ENCODE results near the gene TBC1D22A. TPM values are rescaled to one million over a fixed set of nuclear protein-coding genes. Genes with fewer than 3 reads are reported as not detected.

TBC1D22A gene
- polyA plus RNA-seq, 2 donors: 15.1 to 17.4 TPM

DNA sequence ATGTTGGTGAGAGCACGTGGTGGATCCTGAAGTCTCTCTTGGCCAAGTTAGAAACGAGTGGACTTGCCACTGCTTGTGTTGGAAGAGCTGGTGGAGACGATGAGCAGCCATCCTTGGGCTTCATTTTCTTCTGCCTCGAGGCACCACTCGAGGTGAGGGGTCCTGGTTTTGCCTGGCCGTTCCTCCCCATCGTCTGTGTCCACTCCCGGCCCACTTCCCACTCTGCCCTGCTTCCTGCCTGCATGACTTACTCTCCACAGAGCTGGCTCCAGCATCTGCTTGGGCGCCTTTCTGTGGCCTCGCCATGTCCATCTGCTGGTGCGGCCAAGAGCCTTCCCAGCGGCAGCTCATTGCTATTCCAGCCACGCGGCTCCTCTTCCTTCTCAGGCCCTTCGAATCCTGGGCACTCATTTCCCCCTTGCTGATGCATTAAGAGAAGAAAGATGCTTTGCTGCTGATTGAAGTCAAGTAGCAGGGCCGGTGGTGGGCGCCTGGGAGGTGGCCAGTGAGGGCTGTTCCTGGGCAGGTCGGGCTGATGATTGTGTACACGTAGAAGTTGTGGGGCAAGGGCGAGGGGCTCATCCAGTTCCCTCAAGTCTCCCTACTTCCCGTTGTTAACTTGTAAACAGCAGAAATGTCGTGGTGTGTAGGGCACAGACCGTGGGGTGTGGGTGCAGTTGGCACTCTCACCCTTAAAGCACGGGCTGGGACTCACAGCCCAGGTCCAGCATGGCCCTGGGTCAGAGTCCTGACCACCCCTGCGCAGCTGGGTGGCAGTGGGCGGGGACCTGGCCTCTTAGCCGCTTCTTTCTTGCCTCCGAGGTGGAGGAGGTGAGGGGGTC, 292.0 kb downstream of the TBC1D22A start:
- peaks cover 0 to 5% of the 10 kb centered on the region in 2 donors for H3K36me3 ChIP-seq (ENCODE audit: control insufficient read depth in 2 of 2, insufficient read depth in 2 of 2, low read length in 1 of 2)
- H3K27ac ChIP-seq (ENCODE audit: low read depth in 2 of 2, low read length in 1 of 2): no peak overlapping the region
- no peaks in the 10 kb centered on the region for H3K27me3 ChIP-seq (ENCODE audit: control insufficient read depth in 1 of 2, insufficient read depth in 2 of 2, low read length in 2 of 2)
- H3K9me3 ChIP-seq (ENCODE audit: control insufficient read depth in 2 of 2, insufficient read depth in 1 of 2, low read depth in 1 of 2, low read length in 1 of 2): no peaks in the 10 kb centered on the region
- no peak overlapping the region for H3K4me3 ChIP-seq (ENCODE audit: low read depth in 1 of 2, low read length in 2 of 2)
- WGBS, 2 donors: 95% methylated on average over 28 of the region's 28 CpGs
- peaks cover 0 to 2% of the 10 kb centered on the region in 2 donors for H3K4me1 ChIP-seq (ENCODE audit: control insufficient read depth in 2 of 2, insufficient read depth in 2 of 2, low read length in 1 of 2)

DNA sequence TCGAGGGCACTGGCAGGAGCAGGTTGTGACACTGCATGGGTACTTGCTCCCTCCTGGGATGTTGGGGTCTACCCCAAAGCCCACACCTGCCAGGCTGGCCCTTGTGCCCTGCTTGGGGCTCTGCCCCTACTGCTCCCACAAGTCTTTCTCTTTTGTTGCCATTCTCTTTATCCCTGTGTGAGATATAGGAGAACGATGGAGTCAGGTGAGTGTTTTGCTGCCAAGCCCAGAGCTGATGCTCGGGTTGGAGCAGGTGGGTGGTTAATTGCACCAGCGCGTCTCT, 292.6 kb downstream of the TBC1D22A start:
- H3K27me3 ChIP-seq (ENCODE audit: control insufficient read depth in 1 of 2, insufficient read depth in 2 of 2, low read length in 2 of 2): no peaks in the 10 kb centered on the region
- H3K36me3 ChIP-seq (ENCODE audit: control insufficient read depth in 2 of 2, insufficient read depth in 2 of 2, low read length in 1 of 2): peaks cover 0 to 7% of the 10 kb centered on the region in 2 donors
- H3K4me1 ChIP-seq (ENCODE audit: control insufficient read depth in 2 of 2, insufficient read depth in 2 of 2, low read length in 1 of 2): peaks cover 0 to 2% of the 10 kb centered on the region in 2 donors
- no peak overlapping the region for H3K27ac ChIP-seq (ENCODE audit: low read depth in 2 of 2, low read length in 1 of 2)
- H3K9me3 ChIP-seq (ENCODE audit: control insufficient read depth in 2 of 2, insufficient read depth in 1 of 2, low read depth in 1 of 2, low read length in 1 of 2): no peaks in the 10 kb centered on the region
- H3K4me3 ChIP-seq (ENCODE audit: low read depth in 1 of 2, low read length in 2 of 2): no peak overlapping the region
- WGBS, 2 donors: 89 to 93% methylated on average over 5 of the region's 5 CpGs

DNA sequence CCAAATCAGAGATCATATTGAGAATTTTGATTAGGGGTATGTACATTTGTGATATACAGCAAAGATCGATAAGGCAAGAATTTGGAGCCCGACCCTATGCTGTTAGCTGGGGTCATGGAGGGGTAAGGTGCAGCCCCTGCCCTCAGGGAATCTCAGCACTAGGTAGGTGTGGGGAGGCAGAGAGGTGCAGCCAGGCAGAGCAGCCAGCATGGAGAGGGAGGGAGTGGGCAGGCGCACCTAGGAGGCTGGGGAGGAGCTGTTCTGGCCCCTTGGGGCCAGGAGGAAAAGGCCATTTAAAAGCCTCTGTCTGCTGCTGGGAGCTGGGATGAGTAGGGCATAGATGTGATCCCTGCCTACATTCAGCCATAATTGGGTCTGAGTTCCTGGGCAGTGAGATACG, 293.0 kb downstream of the TBC1D22A start:
- H3K9me3 ChIP-seq (ENCODE audit: control insufficient read depth in 2 of 2, insufficient read depth in 1 of 2, low read depth in 1 of 2, low read length in 1 of 2): no peaks in the 10 kb centered on the region
- no peak overlapping the region for H3K4me3 ChIP-seq (ENCODE audit: low read depth in 1 of 2, low read length in 2 of 2)
- peaks cover 0 to 7% of the 10 kb centered on the region in 2 donors for H3K36me3 ChIP-seq (ENCODE audit: control insufficient read depth in 2 of 2, insufficient read depth in 2 of 2, low read length in 1 of 2)
- H3K4me1 ChIP-seq (ENCODE audit: control insufficient read depth in 2 of 2, insufficient read depth in 2 of 2, low read length in 1 of 2): peaks cover 0 to 2% of the 10 kb centered on the region in 2 donors
- H3K27ac ChIP-seq (ENCODE audit: low read depth in 2 of 2, low read length in 1 of 2): no peak overlapping the region
- 96 to 98% methylated on average over 4 of the region's 4 CpGs for WGBS, 2 donors
- no peaks in the 10 kb centered on the region for H3K27me3 ChIP-seq (ENCODE audit: control insufficient read depth in 1 of 2, insufficient read depth in 2 of 2, low read length in 2 of 2)

- H3K27ac ChIP-seq (ENCODE audit: low read depth in 2 of 2, low read length in 1 of 2): no peak overlapping the region
- WGBS, 2 donors: 91 to 95% methylated on average over 15 of the region's 15 CpGs
- H3K9me3 ChIP-seq (ENCODE audit: control insufficient read depth in 2 of 2, insufficient read depth in 1 of 2, low read depth in 1 of 2, low read length in 1 of 2): no peaks in the 10 kb centered on the region
- peaks cover 0 to 2% of the 10 kb centered on the region in 2 donors for H3K4me1 ChIP-seq (ENCODE audit: control insufficient read depth in 2 of 2, insufficient read depth in 2 of 2, low read length in 1 of 2)
- H3K36me3 ChIP-seq (ENCODE audit: control insufficient read depth in 2 of 2, insufficient read depth in 2 of 2, low read length in 1 of 2): peaks cover 0 to 11% of the 10 kb centered on the region in 2 donors
- no peaks in the 10 kb centered on the region for H3K27me3 ChIP-seq (ENCODE audit: control insufficient read depth in 1 of 2, insufficient read depth in 2 of 2, low read length in 2 of 2)
- no peak overlapping the region for H3K4me3 ChIP-seq (ENCODE audit: low read depth in 1 of 2, low read length in 2 of 2)
These were observed 293.5 kb downstream of the TBC1D22A start for GRCh38 chr22:47055921-47056320.

- Histone ChIP-seq H3K4me1 (ENCODE audit: control insufficient read depth in 2 of 2, insufficient read depth in 2 of 2, low read length in 1 of 2) (peaks cover 0 to 2% of the 10 kb centered on the region in 2 donors), H3K27me3 (ENCODE audit: control insufficient read depth in 1 of 2, insufficient read depth in 2 of 2, low read length in 2 of 2) (no peaks in the 10 kb centered on the region), H3K4me3 (ENCODE audit: low read depth in 1 of 2, low read length in 2 of 2) (no peak overlapping the region), H3K27ac (ENCODE audit: low read depth in 2 of 2, low read length in 1 of 2) (no peak overlapping the region), H3K36me3 (ENCODE audit: control insufficient read depth in 2 of 2, insufficient read depth in 2 of 2, low read length in 1 of 2) (peaks cover 3 to 15% of the 10 kb centered on the region in 2 donors), H3K9me3 (ENCODE audit: control insufficient read depth in 2 of 2, insufficient read depth in 1 of 2, low read depth in 1 of 2, low read length in 1 of 2) (no peaks in the 10 kb centered on the region)
- 92 to 93% methylated on average over 9 of the region's 9 CpGs for WGBS, 2 donors
These were observed 293.9 kb downstream of the TBC1D22A start for GRCh38 chr22:47056361-47056760.

DNA sequence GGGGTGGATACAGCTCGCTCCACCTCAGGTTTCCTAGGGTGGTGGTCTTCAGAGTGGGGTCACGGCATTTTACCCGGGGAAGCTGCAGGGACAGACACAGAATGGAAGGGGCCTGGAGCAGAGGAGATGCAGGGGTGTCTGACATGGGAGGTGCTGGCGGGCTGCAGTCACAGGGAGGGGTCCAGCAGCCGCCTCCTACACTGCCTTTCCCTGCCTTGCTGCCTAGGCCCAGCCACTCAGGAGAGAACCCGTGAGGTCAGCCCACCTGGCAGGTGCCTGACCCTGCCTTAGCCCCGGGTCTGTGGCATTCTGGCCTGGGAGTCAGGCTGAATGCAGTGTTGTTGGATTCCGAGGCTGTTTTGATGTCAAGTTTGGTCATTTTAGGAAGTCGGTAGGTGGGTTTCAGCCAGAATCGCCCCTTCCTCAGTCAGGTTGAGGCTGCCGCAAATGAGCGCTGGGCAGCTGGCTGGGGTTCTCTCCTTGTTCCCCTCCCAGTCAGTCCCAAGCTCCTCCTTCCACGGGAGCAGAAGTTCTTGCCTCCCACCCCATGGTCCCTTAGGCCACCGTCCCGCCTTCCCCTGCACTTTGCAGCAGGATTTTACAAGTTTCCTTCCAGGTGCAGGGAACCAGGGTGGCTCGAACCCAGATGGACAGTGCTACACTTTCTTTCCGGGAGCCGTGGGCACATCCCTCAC, 294.5 kb downstream of the TBC1D22A start:
- Histone ChIP-seq H3K27ac (ENCODE audit: low read depth in 2 of 2, low read length in 1 of 2) (no peak overlapping the region), H3K27me3 (ENCODE audit: control insufficient read depth in 1 of 2, insufficient read depth in 2 of 2, low read length in 2 of 2) (no peaks in the 10 kb centered on the region), H3K36me3 (ENCODE audit: control insufficient read depth in 2 of 2, insufficient read depth in 2 of 2, low read length in 1 of 2) (peaks cover 3 to 15% of the 10 kb centered on the region in 2 donors), H3K4me3 (ENCODE audit: low read depth in 1 of 2, low read length in 2 of 2) (no peak overlapping the region), H3K4me1 (ENCODE audit: control insufficient read depth in 2 of 2, insufficient read depth in 2 of 2, low read length in 1 of 2) (no peaks in the 10 kb centered on the region), H3K9me3 (ENCODE audit: control insufficient read depth in 2 of 2, insufficient read depth in 1 of 2, low read depth in 1 of 2, low read length in 1 of 2) (no peaks in the 10 kb centered on the region)
- 95 to 97% methylated on average over 18 of the region's 18 CpGs for WGBS, 2 donors

DNA sequence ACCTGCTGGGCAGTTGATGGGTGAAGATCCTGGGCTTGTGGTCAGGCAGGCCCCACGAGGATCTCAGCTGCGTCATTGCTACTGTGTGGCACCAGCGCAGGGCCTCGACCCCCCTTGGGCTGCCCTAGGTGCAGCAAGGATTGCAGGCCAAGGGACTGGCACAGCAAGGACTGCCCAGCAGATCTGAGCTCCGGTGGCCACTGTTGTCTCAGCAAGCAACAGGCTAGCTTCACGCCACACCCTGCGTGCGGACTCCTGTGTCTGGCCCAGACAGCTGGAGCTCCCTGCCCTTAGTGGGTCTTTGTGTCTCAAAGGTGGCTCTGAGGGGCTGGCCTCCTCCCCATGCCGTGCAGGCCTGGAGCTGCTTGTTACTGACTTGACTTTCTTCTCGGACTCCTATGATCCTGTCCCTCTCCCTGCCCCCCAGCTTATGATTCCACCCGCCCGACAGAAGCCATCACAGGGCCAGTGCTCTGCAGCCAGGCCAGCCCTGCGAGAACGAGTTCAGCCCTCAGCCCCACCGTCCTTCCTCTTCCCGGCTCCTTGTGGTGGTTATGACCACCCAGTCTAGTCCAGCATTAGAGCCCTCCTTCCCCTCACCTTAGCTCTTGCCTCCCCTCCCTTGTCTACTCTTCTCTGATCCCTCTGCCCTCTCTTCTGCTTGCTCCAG, 295.6 kb downstream of the TBC1D22A start:
- H3K27me3 ChIP-seq (ENCODE audit: control insufficient read depth in 1 of 2, insufficient read depth in 2 of 2, low read length in 2 of 2): no peaks in the 10 kb centered on the region
- 95 to 96% methylated on average over 16 of the region's 16 CpGs for WGBS, 2 donors
- H3K9me3 ChIP-seq (ENCODE audit: control insufficient read depth in 2 of 2, insufficient read depth in 1 of 2, low read depth in 1 of 2, low read length in 1 of 2): no peaks in the 10 kb centered on the region
- H3K36me3 ChIP-seq (ENCODE audit: control insufficient read depth in 2 of 2, insufficient read depth in 2 of 2, low read length in 1 of 2): peaks cover 7 to 21% of the 10 kb centered on the region in 2 donors
- H3K4me1 ChIP-seq (ENCODE audit: control insufficient read depth in 2 of 2, insufficient read depth in 2 of 2, low read length in 1 of 2): no peaks in the 10 kb centered on the region
- no peak overlapping the region for H3K4me3 ChIP-seq (ENCODE audit: low read depth in 1 of 2, low read length in 2 of 2)
- H3K27ac ChIP-seq (ENCODE audit: low read depth in 2 of 2, low read length in 1 of 2): no peak overlapping the region

- Histone ChIP-seq H3K36me3 (ENCODE audit: control insufficient read depth in 2 of 2, insufficient read depth in 2 of 2, low read length in 1 of 2) (peaks cover 10 to 28% of the 10 kb centered on the region in 2 donors), H3K4me3 (ENCODE audit: low read depth in 1 of 2, low read length in 2 of 2) (no peak overlapping the region)
- WGBS, 2 donors: 96% methylated on average over 15 of the region's 15 CpGs
These were observed 296.6 kb downstream of the TBC1D22A start for GRCh38 chr22:47059076-47059475.

DNA sequence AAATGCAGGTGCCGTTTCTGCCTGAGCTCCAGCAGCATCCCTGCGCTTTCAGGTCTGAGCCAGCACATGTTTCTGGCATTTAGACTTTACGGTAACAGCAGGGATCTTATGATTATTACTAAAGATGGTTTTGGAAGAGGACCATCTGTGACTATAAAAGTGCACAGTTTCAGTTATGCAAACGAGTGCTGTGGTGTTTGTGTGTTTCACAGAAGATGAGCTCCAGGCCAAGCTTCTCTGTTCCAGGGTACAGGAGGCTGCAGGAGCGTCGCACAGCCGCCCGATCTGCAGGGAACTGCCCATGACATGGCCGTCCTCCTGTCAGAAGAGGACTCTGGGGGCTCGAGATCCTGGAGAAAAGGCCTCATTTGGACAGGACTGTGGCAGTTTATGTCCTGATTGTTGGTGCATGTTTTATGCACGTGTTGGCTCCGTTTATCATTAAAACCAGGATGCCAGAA, 297.3 kb downstream of the TBC1D22A start:
- H3K27me3 ChIP-seq (ENCODE audit: control insufficient read depth in 1 of 2, insufficient read depth in 2 of 2, low read length in 2 of 2): no peaks in the 10 kb centered on the region
- peaks cover 10 to 26% of the 10 kb centered on the region in 2 donors for H3K36me3 ChIP-seq (ENCODE audit: control insufficient read depth in 2 of 2, insufficient read depth in 2 of 2, low read length in 1 of 2)
- H3K4me3 ChIP-seq (ENCODE audit: low read depth in 1 of 2, low read length in 2 of 2): no peak overlapping the region
- H3K27ac ChIP-seq (ENCODE audit: low read depth in 2 of 2, low read length in 1 of 2): no peak overlapping the region
- H3K9me3 ChIP-seq (ENCODE audit: control insufficient read depth in 2 of 2, insufficient read depth in 1 of 2, low read depth in 1 of 2, low read length in 1 of 2): no peaks in the 10 kb centered on the region
- H3K4me1 ChIP-seq (ENCODE audit: control insufficient read depth in 2 of 2, insufficient read depth in 2 of 2, low read length in 1 of 2): no peaks in the 10 kb centered on the region
- 83 to 84% methylated on average over 12 of the region's 12 CpGs for WGBS, 2 donors

More at GRCh38 chr22:47059076-47059475, 296.6 kb downstream of the TBC1D22A start:
- H3K27ac ChIP-seq (ENCODE audit: low read depth in 2 of 2, low read length in 1 of 2): no peak overlapping the region
- H3K27me3 ChIP-seq (ENCODE audit: control insufficient read depth in 1 of 2, insufficient read depth in 2 of 2, low read length in 2 of 2): no peaks in the 10 kb centered on the region
- H3K4me1 ChIP-seq (ENCODE audit: control insufficient read depth in 2 of 2, insufficient read depth in 2 of 2, low read length in 1 of 2): no peaks in the 10 kb centered on the region
- no peaks in the 10 kb centered on the region for H3K9me3 ChIP-seq (ENCODE audit: control insufficient read depth in 2 of 2, insufficient read depth in 1 of 2, low read depth in 1 of 2, low read length in 1 of 2)
